ENCODE results near the gene PDP2. TPM values are rescaled to one million over a fixed set of nuclear protein-coding genes. Genes with fewer than 3 reads are reported as not detected.

The PDP2 gene
- total and polyA plus RNA-seq, 2 donors (not counting 3 experiments of a cell fraction or from before 2014, with no cell fraction given): 4.4 to 9.3 TPM

GRCh38 chr16:66891797-66892196 lies 11.5 kb downstream of the PDP2 start:
- dilution Hi-C loops (cut with MboI; ENCODE audit: extremely low pct_ligation_motif_present, low sequenced_read_pairs): no loop called here
- intact Hi-C loops (cut with micrococcal nuclease): loop anchor here (10.0 kb wide), 1 partner anchor 1963 kb away; no protein-coding TSS in a partner anchor
- CTCF ChIA-PET: interaction anchor here (1.1 to 5.2 kb wide), 5 partner anchors 11 to 508 kb away, joined by 3 to 72 read pairs (median 6); partner anchors contain the start of genes PDP2 and RRAD

More at GRCh38 chr16:66891797-66892196, 11.5 kb downstream of the PDP2 start:
- Histone ChIP-seq H3K27ac (ENCODE audit: insufficient read depth, low read depth, low read length) (no peak overlapping the region), H3K9me1 (replicated peaks; ENCODE audit: control insufficient read depth, extremely low read depth, insufficient read depth, low read length) (no peaks in the 10 kb centered on the region), H2AFZ (ENCODE audit: low read depth, low read length) (no peak overlapping the region), H3K79me2 (ENCODE audit: control insufficient read depth, insufficient read depth, low read length) (no peaks in the 10 kb centered on the region), H3K4me1 (ENCODE audit: control insufficient read depth, extremely low read depth, insufficient read depth, low read length) (no peaks in the 10 kb centered on the region), H3K4me2 (ENCODE audit: insufficient read depth, low read length) (no peak overlapping the region), H3K36me3 (ENCODE audit: control insufficient read depth in 2 of 2, extremely low read depth in 1 of 2, insufficient read depth in 2 of 2, low read length in 2 of 2) (no peaks in the 10 kb centered on the region), H3K27me3 (ENCODE audit: control insufficient read depth in 2 of 2, insufficient read depth in 2 of 2, low read length in 2 of 2) (no peaks in the 10 kb centered on the region), H3K4me3 (replicated peaks in 1 of 3; ENCODE audit: insufficient read depth in 1 of 3, low read depth in 1 of 3, low read length in 3 of 3) (no peak overlapping the region), H4K20me1 (replicated peaks; ENCODE audit: control insufficient read depth, extremely low read depth, insufficient read depth, low read length) (peaks cover under 1% of the 10 kb centered on the region), H3K9me3 (replicated peaks; ENCODE audit: control insufficient read depth, insufficient read depth, low read length) (no peaks in the 10 kb centered on the region), H3K9ac (replicated peaks; ENCODE audit: extremely low read depth, insufficient read depth, low read length) (no peak overlapping the region)
- FAIRE-seq: no peak
- TF ChIP-seq MAX (IDR thresholded peaks at IDR 0.05; ENCODE audit: insufficient read depth, insufficient read length): no peak
- no peak for TF ChIP-seq JUN (IDR thresholded peaks at IDR 0.05; ENCODE audit: borderline replicate concordance, insufficient read depth, insufficient read length, low read depth)
- TF ChIP-seq POLR2A (IDR thresholded peaks at IDR 0.05; ENCODE audit: low read depth, low read length): no peak
- TF ChIP-seq POLR2AphosphoS5 (IDR thresholded peaks at IDR 0.05; ENCODE audit: insufficient read depth, low read depth, low read length): no peak
- no peak for TF ChIP-seq GATA2 (IDR thresholded peaks at IDR 0.05; ENCODE audit: insufficient read depth, insufficient read length, low read depth, low read length)
- no peak for TF ChIP-seq MYC (IDR thresholded peaks at IDR 0.05; ENCODE audit: low read depth, low read length)
- no peak for TF ChIP-seq CTCF (IDR thresholded peaks at IDR 0.05; ENCODE audit: extremely low read depth in 1 of 2, insufficient read depth in 1 of 2, low read depth in 1 of 2, low read length in 2 of 2)
- TF ChIP-seq EZH2 (IDR thresholded peaks at IDR 0.05; ENCODE audit: borderline replicate concordance, low read depth, low read length, severe bottlenecking): no peak
- no peak for TF ChIP-seq FOS (IDR thresholded peaks at IDR 0.05; ENCODE audit: borderline replicate concordance, insufficient read depth, low read length)
- no peak for DNase-seq (ENCODE audit: low read depth, low spot score)
- no TSS peak for BruUV-seq (replicated peaks)
- POLR2A ChIA-PET: no interaction called here
